Lung (tissue), 12 donors: Measurements from ENCODE around the gene PREPL. TPM values are rescaled to one million over a fixed set of nuclear protein-coding genes. Genes with fewer than 3 reads are reported as not detected.

Experiments used
- ATAC-seq: fragments of 200-7000 bp; cut with Tn5 transposase; one replicate; pipeline ENCODE4 v1.9.1; 2020; ENCODE audit warnings: moderate number of reproducible peaks; ENCODE audit not compliant: insufficient read depth, low FRiP score
- DNase-seq, 3 donors: peaks; one replicate each; pipeline ENCODE4 v3.0.0-alpha.2; 2013 to 2017
- H3K27ac ChIP-seq, 2 donors: one replicate each; pipeline ENCODE4 v1.5.1; 2013; ENCODE audit warnings: mild to moderate bottlenecking in 2 of 2, moderate library complexity in 2 of 2, control low read depth in 1 of 2, inconsistent platforms in 1 of 2, low read depth in 1 of 2, low read length in 1 of 2
- H3K27me3 ChIP-seq, 3 donors: one replicate each; pipeline ENCODE4 v1.5.1; 2013; ENCODE audit warnings: low read length in 2 of 3; ENCODE audit not compliant: control insufficient read depth in 3 of 3, insufficient read depth in 3 of 3
- H3K36me3 ChIP-seq, 4 donors: one replicate each; pipeline ENCODE4 v1.5.1; 2013; ENCODE audit warnings: low read length in 4 of 4, mild to moderate bottlenecking in 1 of 4, moderate library complexity in 1 of 4; ENCODE audit not compliant: control insufficient read depth in 4 of 4, insufficient read depth in 4 of 4
- H3K4me1 ChIP-seq, 5 donors: one replicate each; pipeline ENCODE4 v1.5.1; 2013; ENCODE audit warnings: low read length in 5 of 5, mild to moderate bottlenecking in 2 of 5, moderate library complexity in 1 of 5; ENCODE audit not compliant: control insufficient read depth in 5 of 5, insufficient read depth in 5 of 5
- H3K4me3 ChIP-seq: one replicate; pipeline ENCODE4 v1.5.1; 2013; ENCODE audit warnings: mild to moderate bottlenecking, control low read depth, moderate library complexity
- H3K9ac ChIP-seq, 2 donors: one replicate each; pipeline ENCODE4 v1.5.1; 2013; ENCODE audit warnings: low read length in 2 of 2, control low read depth in 1 of 2; ENCODE audit not compliant: insufficient read depth in 1 of 2
- H3K9me3 ChIP-seq, 4 donors: one replicate each; pipeline ENCODE4 v1.5.1; 2013; ENCODE audit warnings: low read length in 3 of 4, mild to moderate bottlenecking in 1 of 4, moderate library complexity in 1 of 4; ENCODE audit not compliant: control insufficient read depth in 4 of 4, insufficient read depth in 3 of 4
- WGBS, 2 donors: extraction: QIAGEN DNeasy Blood & Tissue Kit; methylation state at CpG; one replicate each; pipeline ENCODE4 v1.1.7; 2013; 5-methylcytosine and 5-hydroxymethylcytosine counted together
- polyA plus RNA-seq, 2 donors: library from polyadenylated mRNA; stranded (reverse); fragments of 200-250 nt; gene quantifications; one replicate each; pipeline ENCODE4 v1.2.1, GENCODE V29; 2013
- total RNA-seq, 2 donors: library from RNA; depleted of rRNA in 1 of 2; stranded (reverse); fragments of >200 nt in 1 of 2; gene quantifications; one replicate each; pipeline ENCODE4 v1.2.1, GENCODE V29; 2014 to 2021
- TF ChIP-seq, protein P1 (sequence below): IDR thresholded peaks from 2 replicates; pipeline ENCODE4 v1.5.1; 2012; ENCODE audit warnings: mild to moderate bottlenecking; ENCODE audit errors: control extremely low read depth, extremely low read depth
- donor health status: control.
- donor health status: control.
- donor health status: Bipolar disorder and iron deficiency.
- donor health status: healthy.
- donor health status: DM: yes; HTN: yes; CAD: no.

PREPL gene
- total and polyA plus RNA-seq, 4 donors: 8.3 to 101 (median 28.4) TPM

DNA sequence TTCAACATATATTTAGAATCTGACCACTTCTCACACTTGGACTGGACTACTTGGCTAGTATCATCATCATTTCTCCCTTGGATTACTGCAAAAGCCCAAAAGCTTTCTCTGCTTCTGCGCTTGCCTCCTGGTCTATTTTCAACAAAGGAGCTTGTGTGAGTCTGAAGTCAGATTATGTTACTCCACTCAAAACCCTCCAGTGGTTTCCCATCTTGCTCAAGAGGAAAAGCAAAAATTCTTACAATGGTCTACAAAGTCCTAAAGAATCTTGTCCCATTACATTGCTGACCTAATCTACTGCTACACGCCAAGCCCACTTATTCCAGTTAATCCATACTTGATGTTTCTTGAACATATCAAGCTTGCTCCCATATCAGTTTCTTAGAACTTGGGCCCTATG is 9.6 kb downstream of the PREPL start:
- Histone ChIP-seq H3K36me3 (peaks cover 0 to 2% (median 0%) of the 10 kb centered on the region in 4 donors), H3K4me1 (peaks cover 0 to 20% (median 13%) of the 10 kb centered on the region in 5 donors), H3K4me3 (no peak overlapping the region), H3K9me3 (no peaks in the 10 kb centered on the region), H3K9ac (no peak overlapping the region), H3K27me3 (no peaks in the 10 kb centered on the region), H3K27ac (no peak overlapping the region)
- WGBS, 2 donors: 68 to 90% methylated on average over 2 of the region's 2 CpGs
- ATAC-seq: no peak
- no peak for DNase-seq
- TF ChIP-seq, protein P1, sequence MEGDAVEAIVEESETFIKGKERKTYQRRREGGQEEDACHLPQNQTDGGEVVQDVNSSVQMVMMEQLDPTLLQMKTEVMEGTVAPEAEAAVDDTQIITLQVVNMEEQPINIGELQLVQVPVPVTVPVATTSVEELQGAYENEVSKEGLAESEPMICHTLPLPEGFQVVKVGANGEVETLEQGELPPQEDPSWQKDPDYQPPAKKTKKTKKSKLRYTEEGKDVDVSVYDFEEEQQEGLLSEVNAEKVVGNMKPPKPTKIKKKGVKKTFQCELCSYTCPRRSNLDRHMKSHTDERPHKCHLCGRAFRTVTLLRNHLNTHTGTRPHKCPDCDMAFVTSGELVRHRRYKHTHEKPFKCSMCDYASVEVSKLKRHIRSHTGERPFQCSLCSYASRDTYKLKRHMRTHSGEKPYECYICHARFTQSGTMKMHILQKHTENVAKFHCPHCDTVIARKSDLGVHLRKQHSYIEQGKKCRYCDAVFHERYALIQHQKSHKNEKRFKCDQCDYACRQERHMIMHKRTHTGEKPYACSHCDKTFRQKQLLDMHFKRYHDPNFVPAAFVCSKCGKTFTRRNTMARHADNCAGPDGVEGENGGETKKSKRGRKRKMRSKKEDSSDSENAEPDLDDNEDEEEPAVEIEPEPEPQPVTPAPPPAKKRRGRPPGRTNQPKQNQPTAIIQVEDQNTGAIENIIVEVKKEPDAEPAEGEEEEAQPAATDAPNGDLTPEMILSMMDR: no peak

DNA sequence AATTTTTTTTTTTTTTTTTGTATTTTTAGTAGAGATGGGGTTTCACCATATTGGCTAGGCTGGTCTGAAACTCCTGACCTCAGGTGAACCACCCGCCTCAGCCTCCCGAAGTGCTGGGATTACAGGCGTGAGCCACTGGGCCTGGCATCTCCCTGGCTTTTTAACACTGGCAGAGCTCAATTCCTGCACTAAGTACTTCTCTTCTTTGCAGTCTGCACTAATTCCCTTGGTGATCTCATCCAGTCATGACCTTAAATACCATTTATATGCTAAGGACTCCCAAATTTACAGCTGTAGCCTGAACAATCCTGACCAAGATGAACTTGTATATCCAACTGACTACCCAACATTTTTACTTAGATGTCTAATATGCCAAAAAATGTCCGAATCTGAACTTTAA is 10.2 kb downstream of the PREPL start:
- Histone ChIP-seq H3K27ac (no peak overlapping the region), H3K4me1 (peaks cover 0 to 20% (median 13%) of the 10 kb centered on the region in 5 donors)
- WGBS, 2 donors: 91 to 94% methylated on average over 4 of the region's 4 CpGs

DNA sequence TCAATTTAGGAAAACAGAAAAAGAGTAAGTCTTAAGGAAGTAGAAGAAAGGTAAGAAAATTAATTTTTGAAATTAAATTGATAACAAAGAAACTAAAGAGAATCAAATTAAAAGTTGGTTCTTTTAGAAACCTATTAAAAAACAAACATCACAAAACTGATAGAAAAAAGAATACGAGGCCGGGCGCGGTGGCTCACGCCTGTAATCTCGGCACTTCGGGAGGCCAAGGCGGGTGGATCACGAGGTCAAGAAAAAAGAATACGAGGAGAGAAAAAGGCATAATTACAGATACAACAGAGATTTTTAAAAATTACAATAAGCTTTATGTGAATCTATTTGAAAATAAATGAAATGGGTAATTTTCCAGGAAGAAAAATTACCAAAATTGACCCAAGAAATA is 11.8 kb downstream of the PREPL start:
- ATAC-seq: no peak
- no peak overlapping the region for H3K4me3 ChIP-seq
- H3K27ac ChIP-seq: no peak overlapping the region
- H3K27me3 ChIP-seq: no peaks in the 10 kb centered on the region
- peaks cover 0 to 20% (median 13%) of the 10 kb centered on the region in 5 donors for H3K4me1 ChIP-seq
- no peak overlapping the region for H3K9ac ChIP-seq
- peaks cover 0 to 4% (median under 1%) of the 10 kb centered on the region in 4 donors for H3K36me3 ChIP-seq
- TF ChIP-seq, protein P1: no peak
- no peaks in the 10 kb centered on the region for H3K9me3 ChIP-seq
- 98 to 99% methylated on average over 10 of the region's 10 CpGs for WGBS, 2 donors
- DNase-seq: no peak

More for the DNA sequence above, 10.2 kb downstream of the PREPL start:
- Histone ChIP-seq H3K36me3 (peaks cover 0 to 2% (median 0%) of the 10 kb centered on the region in 4 donors), H3K4me3 (no peak overlapping the region), H3K27me3 (no peaks in the 10 kb centered on the region), H3K9ac (no peak overlapping the region), H3K9me3 (no peaks in the 10 kb centered on the region)
- TF ChIP-seq, protein P1: no peak
- ATAC-seq (no peak), DNase-seq (no peak)

DNA sequence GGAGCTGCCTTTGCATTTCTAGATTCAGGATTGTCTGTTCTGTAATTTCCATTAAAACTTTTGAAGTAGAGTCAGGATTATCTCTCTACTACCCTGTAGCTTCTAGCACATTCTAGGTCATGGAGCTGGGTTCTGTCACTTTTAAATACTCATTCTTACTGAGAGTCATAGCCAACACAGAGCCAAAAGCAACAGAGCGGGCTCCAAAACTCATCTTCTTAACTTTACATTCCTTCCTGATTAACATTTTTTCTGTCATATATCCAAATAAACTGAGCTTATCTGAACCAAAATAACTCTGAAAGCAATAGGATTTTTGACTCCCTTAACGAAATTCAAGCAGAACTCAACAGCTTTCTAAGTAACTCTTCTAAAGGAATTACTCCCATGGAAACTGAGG is 12.9 kb downstream of the PREPL start:
- no peaks in the 10 kb centered on the region for H3K27me3 ChIP-seq
- ATAC-seq: no peak
- TF ChIP-seq, protein P1: no peak
- H3K4me1 ChIP-seq: peaks cover 0 to 20% (median 13%) of the 10 kb centered on the region in 5 donors
- no peaks in the 10 kb centered on the region for H3K9me3 ChIP-seq
- no peak overlapping the region for H3K4me3 ChIP-seq
- DNase-seq: peak; percentile 19 to 78 (median 74)
- WGBS, 2 donors: 67 to 87% methylated on average over 2 of the region's 2 CpGs
- peaks cover 1 to 9% (median 4%) of the 10 kb centered on the region in 4 donors for H3K36me3 ChIP-seq
- no peak overlapping the region for H3K27ac ChIP-seq
- no peak overlapping the region for H3K9ac ChIP-seq
